ENCODE data around the gene MINDY3.

MINDY3 gene

GRCh38 chr10:15792777-15793176 lies 67.5 kb downstream of the MINDY3 start:
- Histone ChIP-seq H3K4me1 (peaks cover 39% of the 10 kb centered on the region), H3K36me3 (no peaks in the 10 kb centered on the region; the same call in 1 of the 2 replicates)

GRCh38 chr10:15791816-15792524 lies 68.3 kb downstream of the MINDY3 start:
- TF ChIP-seq CTCF (IDR thresholded peaks at IDR 0.05; ENCODE audit: low read depth, low read length), result no peak
- peak; percentile 61 for DNase-seq
- no peaks in the 10 kb centered on the region for H3K27me3 ChIP-seq
- peaks cover 39% of the 10 kb centered on the region for H3K4me1 ChIP-seq
- H3K36me3 ChIP-seq, result no peaks in the 10 kb centered on the region; the same call in 1 of the 2 replicates
- H3K9me3 ChIP-seq, result no peaks in the 10 kb centered on the region
- no peak overlapping the region for H3K4me3 ChIP-seq (ENCODE audit: low read depth, low read length)

More at GRCh38 chr10:15792777-15793176, 67.5 kb downstream of the MINDY3 start:
- DNase-seq, result no peak
- no peak for TF ChIP-seq CTCF (IDR thresholded peaks at IDR 0.05; ENCODE audit: low read depth, low read length)
- Histone ChIP-seq H3K9me3 (no peaks in the 10 kb centered on the region), H3K27me3 (no peaks in the 10 kb centered on the region), H3K4me3 (ENCODE audit: low read depth, low read length) (no peak overlapping the region)

GRCh38 chr10:15789793-15790525 lies 70.3 kb downstream of the MINDY3 start:
- Histone ChIP-seq H3K4me1 (peaks cover 27% of the 10 kb centered on the region), H3K27me3 (no peaks in the 10 kb centered on the region), H3K9me3 (no peaks in the 10 kb centered on the region), H3K4me3 (ENCODE audit: low read depth, low read length) (no peak overlapping the region), H3K36me3 (no peaks in the 10 kb centered on the region; the same call in 1 of the 2 replicates)
- DNase-seq, result no peak
- TF ChIP-seq CTCF (IDR thresholded peaks at IDR 0.05; ENCODE audit: low read depth, low read length), result no peak

GRCh38 chr10:15787426-15787825 lies 72.9 kb downstream of the MINDY3 start:
- Histone ChIP-seq H3K9me3 (no peaks in the 10 kb centered on the region), H3K4me3 (ENCODE audit: low read depth, low read length) (no peak overlapping the region), H3K27me3 (no peaks in the 10 kb centered on the region), H3K36me3 (no peaks in the 10 kb centered on the region), H3K4me1 (peaks cover 10% of the 10 kb centered on the region)
- no peak for TF ChIP-seq CTCF (IDR thresholded peaks at IDR 0.05; ENCODE audit: low read depth, low read length)
- no peak for DNase-seq

GRCh38 chr10:15784662-15785300 lies 75.5 kb downstream of the MINDY3 start:
- Histone ChIP-seq H3K4me1 (no peaks in the 10 kb centered on the region), H3K9me3 (no peaks in the 10 kb centered on the region), H3K4me3 (ENCODE audit: low read depth, low read length) (no peak overlapping the region), H3K36me3 (no peaks in the 10 kb centered on the region; the same call in 1 of the 2 replicates), H3K27me3 (no peaks in the 10 kb centered on the region)
- no peak for DNase-seq
- no peak for TF ChIP-seq CTCF (IDR thresholded peaks at IDR 0.05; ENCODE audit: low read depth, low read length)
